ENCODE measurements around the gene APOBEC3B. TPM values are rescaled to one million over a fixed set of nuclear protein-coding genes. Genes with fewer than 3 reads are reported as not detected.
A peak's percentile ranks its signal among the peaks of the same experiment; 100 is the strongest.

APOBEC3B gene
- total and polyA plus RNA-seq, 9 donors = 0.43 to 1.9 (median 1.1) TPM; not detected in 1

- Histone ChIP-seq H3K4me1 (ENCODE audit: insufficient read depth) (no peaks in the 10 kb centered on the region), H3K27me3 (no peaks in the 10 kb centered on the region), H3K9me3 (no peaks in the 10 kb centered on the region), H3K27ac (no peak overlapping the region), H3K4me3 (no peak overlapping the region), H3K36me3 (no peaks in the 10 kb centered on the region)
- peak in 1 of 5 donors; percentile 9 for DNase-seq
- TF ChIP-seq EP300 (IDR thresholded peaks at IDR 0.05) = no peak
- no peak for TF ChIP-seq CTCF (IDR thresholded peaks at IDR 0.05)
- TF ChIP-seq POLR2A (IDR thresholded peaks at IDR 0.05) = no peak
- intact Hi-C loops (cut with DNase I) = no loop called here
- 84 to 94% (median 87%) methylated on average over 7 of the region's 7 CpGs for WGBS, 3 donors
These were observed 33.8 kb upstream of the APOBEC3B start for GRCh38 chr22:38948181-38948940.

- no peak for DNase-seq
- intact Hi-C loops (cut with DNase I) = no loop called here
- no peaks in the 10 kb centered on the region for H3K27me3 ChIP-seq
- H3K4me3 ChIP-seq = no peak overlapping the region
- H3K9me3 ChIP-seq = no peaks in the 10 kb centered on the region
- no peaks in the 10 kb centered on the region for H3K4me1 ChIP-seq (ENCODE audit: insufficient read depth)
- TF ChIP-seq EP300 (IDR thresholded peaks at IDR 0.05) (no peak), CTCF (IDR thresholded peaks at IDR 0.05) (no peak), POLR2A (IDR thresholded peaks at IDR 0.05) (no peak)
- no peak overlapping the region for H3K27ac ChIP-seq
- WGBS, 3 donors = 41 to 55% (median 48%) methylated on average over 8 of the region's 8 CpGs
- no peaks in the 10 kb centered on the region for H3K36me3 ChIP-seq
These were observed 32.2 kb upstream of the APOBEC3B start for GRCh38 chr22:38949889-38950405.

- WGBS, 3 donors = 70 to 79% (median 76%) methylated on average over 13 of the region's 13 CpGs
- intact Hi-C loops (cut with DNase I) = no loop called here
- Histone ChIP-seq H3K27me3 (no peaks in the 10 kb centered on the region), H3K4me1 (ENCODE audit: insufficient read depth) (no peaks in the 10 kb centered on the region), H3K36me3 (no peaks in the 10 kb centered on the region), H3K9me3 (no peaks in the 10 kb centered on the region), H3K4me3 (no peak overlapping the region), H3K27ac (no peak overlapping the region)
- no peak for DNase-seq
- no peak for TF ChIP-seq POLR2A (IDR thresholded peaks at IDR 0.05)
- no peak for TF ChIP-seq EP300 (IDR thresholded peaks at IDR 0.05)
- TF ChIP-seq CTCF (IDR thresholded peaks at IDR 0.05) = no peak
These were observed 31.4 kb upstream of the APOBEC3B start for GRCh38 chr22:38950527-38951295.

- Histone ChIP-seq H3K27me3 (no peaks in the 10 kb centered on the region), H3K4me1 (ENCODE audit: insufficient read depth) (no peaks in the 10 kb centered on the region), H3K27ac (no peak overlapping the region), H3K9me3 (no peaks in the 10 kb centered on the region), H3K36me3 (no peaks in the 10 kb centered on the region), H3K4me3 (no peak overlapping the region)
- DNase-seq = no peak
- intact Hi-C loops (cut with DNase I) = no loop called here
- WGBS, 3 donors = 54 to 59% (median 57%) methylated on average over 2 of the region's 2 CpGs
- TF ChIP-seq EP300 (IDR thresholded peaks at IDR 0.05) (no peak), CTCF (IDR thresholded peaks at IDR 0.05) (no peak), POLR2A (IDR thresholded peaks at IDR 0.05) (no peak)
These were observed 30.4 kb upstream of the APOBEC3B start for GRCh38 chr22:38951734-38952133.
